GOT3 (cell line): ENCODE results near the gene PTPN12.
"Not testable (repeated sequence)": the region's sequence is repeated elsewhere in the genome, so short reads cannot be mapped to it uniquely, and the experiment has no call there.

Experiments used
- DNase-seq: peaks from one replicate; lab custom pipeline; 2025; ENCODE audit warnings: mixed read lengths; lab: John Stamatoyannopoulos, UW

PTPN12 gene

GRCh38 chr7:77538281-77539212 lies 1.5 kb downstream of the PTPN12 start:
- DNase-seq, result peak; percentile 27

GRCh38 chr7:77540402-77540822 lies 3.3 kb downstream of the PTPN12 start:
- no peak for DNase-seq

DNA sequence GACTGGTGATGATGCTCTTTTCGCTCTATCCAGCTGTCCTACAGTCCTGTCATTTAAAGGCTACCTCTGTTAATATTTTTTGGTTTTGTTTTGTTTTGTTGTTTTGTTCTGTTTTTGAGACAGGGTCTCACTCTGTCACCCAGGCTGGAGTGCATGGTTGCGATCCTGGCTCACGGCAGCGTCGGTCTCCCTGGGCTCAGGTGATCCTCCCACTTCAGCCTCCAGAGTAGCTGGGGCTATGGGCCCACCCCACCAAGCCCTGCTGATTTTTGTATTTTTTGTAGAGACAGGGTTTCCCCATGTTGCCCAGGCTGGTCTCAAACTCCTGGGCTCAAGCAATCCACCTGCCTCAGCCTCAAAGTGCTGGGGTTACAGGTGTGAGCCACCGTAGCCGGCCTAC lies 3.9 kb downstream of the PTPN12 start:
- DNase-seq, result not testable (repeated sequence)

GRCh38 chr7:77542409-77542808 lies 5.3 kb downstream of the PTPN12 start:
- DNase-seq, result no peak

DNA sequence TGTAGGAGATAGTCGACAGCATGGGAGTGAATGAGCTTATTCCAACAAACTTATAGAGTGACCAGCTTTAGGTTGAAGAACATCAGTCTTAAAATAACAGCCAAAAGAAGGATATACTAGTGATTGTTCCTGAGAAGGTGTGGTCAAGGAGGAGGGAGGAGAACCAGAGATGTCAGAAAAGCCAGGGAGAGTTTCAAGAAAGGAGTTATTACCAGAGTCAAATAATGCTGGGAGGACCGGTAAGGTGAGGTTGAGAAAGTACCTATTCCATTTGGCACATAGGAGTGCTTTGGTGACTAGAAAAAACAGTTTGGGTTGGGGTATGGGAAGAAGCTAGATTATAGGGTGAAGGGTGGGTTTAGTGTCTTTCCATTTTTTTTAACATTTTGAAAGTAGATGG lies 5.8 kb downstream of the PTPN12 start:
- DNase-seq, result no peak

GRCh38 chr7:77543910-77544309 lies 6.8 kb downstream of the PTPN12 start:
- DNase-seq, result no peak

- no peak for DNase-seq
Observed at GRCh38 chr7:77544518-77544917, 7.4 kb downstream of the PTPN12 start.

GRCh38 chr7:77548206-77548605 lies 11.1 kb downstream of the PTPN12 start:
- DNase-seq, result no peak

- no peak for DNase-seq
Observed at GRCh38 chr7:77549106-77549870, 12.2 kb downstream of the PTPN12 start.

GRCh38 chr7:77550586-77550985 lies 13.5 kb downstream of the PTPN12 start:
- no peak for DNase-seq

DNA sequence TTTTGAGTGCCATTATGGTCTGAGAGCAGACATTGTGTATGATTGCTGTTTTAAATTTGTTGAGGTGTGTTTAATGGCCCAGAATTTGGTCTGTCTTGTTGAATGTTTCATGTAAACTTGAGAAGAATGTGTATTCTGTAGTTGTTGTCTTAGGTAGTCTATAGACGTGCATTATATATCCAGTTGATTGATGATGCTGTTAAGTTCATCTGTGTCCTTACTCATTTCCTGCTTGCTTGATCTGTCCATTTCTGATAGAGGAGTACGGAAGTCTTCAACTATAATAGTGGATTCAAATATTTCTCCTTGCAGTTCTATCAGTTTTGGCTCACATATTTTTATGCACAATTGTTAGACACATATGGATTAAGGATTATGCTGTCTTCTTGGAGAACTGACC lies 16.0 kb downstream of the PTPN12 start:
- DNase-seq, result no peak

DNA sequence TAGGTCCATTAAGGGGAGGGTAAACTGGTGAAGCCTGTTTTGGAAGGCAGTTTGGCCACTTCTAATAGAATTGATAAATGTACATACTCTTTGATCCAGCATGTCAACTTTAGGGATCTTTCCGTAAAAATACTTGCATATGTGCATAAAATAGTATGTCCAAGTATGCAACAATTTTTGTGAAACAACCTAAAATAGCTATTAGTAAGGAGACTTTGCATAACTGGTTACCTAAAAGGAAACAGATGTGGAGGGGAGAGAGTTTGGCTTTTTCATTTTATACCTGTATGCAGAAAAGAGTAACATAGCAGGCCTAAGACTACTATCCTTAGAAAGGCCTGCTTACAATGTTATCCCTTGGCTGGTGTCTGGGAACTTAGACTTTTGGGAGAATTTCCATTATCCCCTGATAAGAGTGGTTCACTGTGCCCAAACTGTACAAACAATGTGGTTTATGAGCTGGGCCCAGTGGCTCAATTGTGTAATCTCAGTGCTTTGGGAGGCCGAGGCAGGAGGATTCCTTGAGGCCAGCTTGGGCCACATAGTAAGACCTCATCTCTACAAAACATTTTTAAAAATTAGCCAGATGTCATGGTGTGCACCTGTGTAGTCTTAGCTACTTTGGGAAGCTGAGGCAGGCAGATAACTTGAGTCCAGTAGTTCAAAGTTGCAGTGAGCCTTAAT lies 21.3 kb downstream of the PTPN12 start:
- DNase-seq, result no peak

DNA sequence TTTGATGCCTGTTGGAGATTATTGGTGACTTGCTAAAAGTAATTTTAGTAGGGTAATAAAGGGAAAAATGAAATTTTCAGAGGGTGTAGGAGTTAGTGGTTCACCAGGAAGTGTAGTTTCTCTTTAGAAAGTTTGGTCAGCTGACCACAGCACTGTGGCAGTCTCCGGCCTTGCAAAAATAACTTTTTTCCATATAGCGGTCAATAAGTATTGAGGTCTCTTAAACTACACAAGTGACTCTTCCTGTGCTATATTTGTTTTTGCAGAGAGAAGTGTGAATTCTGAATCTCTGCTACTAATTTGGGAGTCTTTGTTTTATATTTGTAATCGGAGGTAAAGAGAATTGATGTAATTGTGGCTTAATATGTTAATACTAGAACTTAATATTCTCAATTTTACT lies 24.3 kb downstream of the PTPN12 start:
- DNase-seq, result no peak

DNA sequence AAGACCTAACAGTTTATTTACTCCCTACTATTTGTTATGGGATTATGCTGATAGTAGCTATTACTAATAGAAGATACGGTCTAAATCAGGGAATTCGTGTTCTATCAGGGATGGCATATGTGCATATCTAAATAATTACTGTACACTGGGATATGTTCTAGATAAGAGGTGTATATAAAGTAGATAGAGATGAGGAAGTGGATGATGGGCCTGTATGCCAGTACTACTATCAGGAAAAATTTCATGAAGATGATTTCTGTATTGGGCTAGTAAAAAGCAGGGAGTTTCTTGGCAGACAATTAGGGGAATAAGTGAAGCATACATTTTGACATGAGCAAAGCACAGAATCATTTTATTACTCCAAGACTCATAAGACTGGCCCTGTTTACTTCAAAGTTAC lies 26.2 kb downstream of the PTPN12 start:
- no peak for DNase-seq

DNA sequence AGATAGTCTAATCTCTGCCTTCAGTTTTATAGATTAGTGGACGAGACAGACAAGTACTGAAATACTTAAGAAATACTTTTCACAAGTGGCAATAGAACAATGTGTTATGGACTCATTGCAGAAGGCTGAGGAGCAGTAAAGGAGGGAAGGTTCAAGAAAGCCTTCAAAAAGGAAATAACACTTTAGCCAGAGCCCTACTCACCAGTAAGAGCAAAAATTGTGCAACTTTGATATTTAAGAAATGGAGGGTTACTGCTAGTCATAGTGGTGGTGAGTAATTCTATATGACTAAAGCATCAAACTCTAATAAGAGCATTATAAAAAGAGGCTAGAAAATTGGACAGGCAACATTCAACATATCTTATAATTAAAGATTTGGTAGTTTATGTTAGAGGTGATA lies 28.8 kb downstream of the PTPN12 start:
- DNase-seq, result no peak

DNA sequence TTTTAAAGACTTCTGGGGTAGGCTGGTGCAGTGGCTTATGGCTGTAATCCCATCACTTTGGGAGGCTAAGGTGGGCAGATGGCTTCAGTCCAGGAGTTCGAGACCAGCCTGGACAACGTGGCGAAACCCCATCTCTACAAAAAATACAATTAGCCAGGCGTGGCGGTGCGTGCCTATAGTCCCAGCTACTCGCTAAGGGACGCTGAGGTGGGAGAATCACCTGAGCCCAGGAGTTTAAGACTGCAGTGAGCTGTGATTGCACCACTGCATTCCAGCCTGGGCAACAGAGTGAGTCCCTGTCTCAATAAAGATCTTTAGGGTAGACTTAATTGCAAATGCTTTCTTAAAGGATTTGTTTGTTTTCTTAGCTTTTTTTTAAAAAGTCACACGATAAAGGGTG lies 29.3 kb downstream of the PTPN12 start:
- no peak for DNase-seq

DNA sequence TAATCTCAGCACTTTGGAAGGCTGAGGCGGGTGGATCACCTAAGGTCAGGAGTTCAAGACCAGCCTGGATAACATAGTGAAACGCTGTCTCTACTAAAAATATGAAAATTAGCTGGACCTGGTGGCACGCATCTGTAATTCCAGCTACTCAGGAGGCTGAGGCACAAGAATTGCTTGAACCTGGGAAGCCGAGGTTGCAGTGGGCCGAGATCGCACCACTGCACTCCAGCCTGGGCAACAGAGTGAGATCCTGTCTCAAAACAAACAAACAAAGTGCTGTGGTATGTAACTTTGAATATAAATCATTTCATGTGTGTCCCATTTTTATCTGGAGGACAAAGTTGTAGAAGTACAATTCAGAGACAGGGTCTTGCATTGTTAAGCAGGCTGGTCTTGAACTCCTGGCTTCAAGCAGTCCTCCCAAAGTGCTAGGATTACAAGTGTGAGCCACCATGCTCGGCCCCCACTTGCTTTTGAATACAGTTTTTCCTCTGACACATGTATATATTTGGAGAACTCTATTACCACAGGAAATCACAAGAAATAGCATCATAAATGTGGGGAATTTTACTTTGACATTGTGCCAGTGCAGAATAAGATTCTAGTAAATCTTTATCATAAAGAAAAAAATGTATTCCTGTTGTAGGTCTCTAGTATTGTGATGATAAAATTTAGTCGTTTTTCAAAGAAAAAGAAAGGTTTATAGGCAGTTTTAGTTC lies 32.6 kb downstream of the PTPN12 start:
- DNase-seq, result no peak

DNA sequence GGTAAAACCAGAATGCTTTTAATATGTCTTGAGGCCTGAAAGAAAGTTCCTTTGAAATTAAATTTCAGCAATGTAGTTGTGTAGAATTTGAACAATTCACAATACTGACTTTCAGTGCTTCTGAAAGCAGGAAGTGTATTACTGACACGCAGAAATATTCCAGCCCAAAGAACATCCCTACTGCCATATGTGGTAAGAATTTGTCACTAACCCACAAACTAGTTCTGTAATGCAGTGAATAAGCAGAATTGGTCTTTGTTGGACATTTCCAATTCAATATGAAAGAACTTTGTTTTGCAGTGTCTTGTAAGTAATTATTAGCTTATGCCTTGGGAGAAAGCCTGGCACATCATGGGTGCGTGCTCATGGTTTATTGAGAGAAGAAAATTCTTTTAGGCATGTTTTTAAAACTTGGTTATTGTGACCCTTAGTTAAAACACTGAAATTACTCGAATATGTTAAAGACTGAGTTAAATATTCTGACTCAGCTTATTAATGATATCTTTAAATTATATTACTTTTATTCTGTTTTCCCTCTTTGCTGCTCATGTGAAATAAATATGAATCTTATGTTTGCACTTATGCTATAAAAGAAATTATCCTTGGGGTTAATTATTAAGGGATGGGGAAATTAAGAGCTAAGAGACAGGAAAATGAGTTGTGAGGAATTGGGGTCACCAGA lies 33.4 kb downstream of the PTPN12 start:
- DNase-seq, result no peak

- no peak for DNase-seq
Observed at GRCh38 chr7:77571801-77572200, 34.7 kb downstream of the PTPN12 start.

DNA sequence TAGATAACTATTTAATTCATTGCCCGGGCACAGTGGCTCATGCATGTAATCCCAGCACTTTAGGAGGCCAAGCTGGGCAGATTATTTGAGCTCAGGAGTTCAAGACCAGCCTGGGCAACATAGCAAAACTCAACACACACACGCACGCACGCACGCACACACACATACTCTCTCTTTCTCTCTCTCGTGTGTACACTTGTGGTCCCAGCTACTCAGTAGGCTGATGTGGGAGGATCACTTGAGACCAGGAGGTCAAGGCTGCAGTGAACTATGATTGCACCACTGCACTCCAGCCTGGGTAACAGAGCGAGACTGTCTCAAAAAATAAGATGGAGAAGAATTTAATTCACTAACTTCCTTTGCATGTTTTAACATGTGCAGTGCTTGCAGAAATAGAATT lies 38.1 kb downstream of the PTPN12 start:
- DNase-seq, result no peak

DNA sequence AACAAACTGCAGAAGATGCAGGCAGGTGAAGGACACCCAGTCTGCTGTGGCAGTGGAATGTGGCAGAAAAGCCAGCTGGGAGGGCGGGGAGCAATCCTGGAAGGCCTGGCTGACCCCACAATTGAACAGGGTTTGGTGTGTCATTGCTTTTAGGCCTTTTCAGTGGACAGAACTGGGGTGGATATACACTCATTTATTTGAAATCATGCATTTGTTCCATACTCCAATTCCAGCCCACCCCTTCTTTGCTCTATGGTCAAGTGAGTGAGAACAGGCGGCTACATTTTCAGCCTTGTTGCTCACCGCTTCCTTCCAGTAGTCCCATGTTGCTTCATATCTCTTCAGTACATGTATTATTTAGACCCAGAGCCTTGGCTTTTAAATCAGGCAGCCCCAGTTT lies 39.8 kb downstream of the PTPN12 start:
- DNase-seq, result no peak
